Sciatic nerve (tissue), 2 donors: Measurements from ENCODE around the gene TTLL8. TPM values are rescaled to one million over a fixed set of nuclear protein-coding genes. Genes with fewer than 3 reads are reported as not detected.

Experiments
- ATAC-seq: fragments of 200-7000 bp; cut with Tn5 transposase; one replicate; pipeline ENCODE4 v1.9.1; 2020; ENCODE audit warnings: mild to moderate bottlenecking, moderate library complexity
- DNase-seq: peaks from one replicate; pipeline ENCODE4 v3.0.0-alpha.2; 2020; ENCODE audit warnings: low spot score
- intact Hi-C: fragments of 100-400 bp; cut with DNase I; formaldehyde crosslinking; loops from one replicate; pipeline ENCODE4 v1.14.2; 2022
- total RNA-seq: library from RNA; stranded (reverse); fragmentation: NEBNext Ultra II Directional; extraction: Animal tissue kit (Norgen Biotek cat#: 25700); gene quantifications from one replicate; pipeline ENCODE4 v1.2.1, GENCODE V29; 2021
- donor health status: DM: no; HTN: no; CAD: no.
- donor health status: DM: no; HTN: no; CAD: no.

Gene TTLL8
- total RNA-seq, 1 donor from 2014 or later = not detected

DNA sequence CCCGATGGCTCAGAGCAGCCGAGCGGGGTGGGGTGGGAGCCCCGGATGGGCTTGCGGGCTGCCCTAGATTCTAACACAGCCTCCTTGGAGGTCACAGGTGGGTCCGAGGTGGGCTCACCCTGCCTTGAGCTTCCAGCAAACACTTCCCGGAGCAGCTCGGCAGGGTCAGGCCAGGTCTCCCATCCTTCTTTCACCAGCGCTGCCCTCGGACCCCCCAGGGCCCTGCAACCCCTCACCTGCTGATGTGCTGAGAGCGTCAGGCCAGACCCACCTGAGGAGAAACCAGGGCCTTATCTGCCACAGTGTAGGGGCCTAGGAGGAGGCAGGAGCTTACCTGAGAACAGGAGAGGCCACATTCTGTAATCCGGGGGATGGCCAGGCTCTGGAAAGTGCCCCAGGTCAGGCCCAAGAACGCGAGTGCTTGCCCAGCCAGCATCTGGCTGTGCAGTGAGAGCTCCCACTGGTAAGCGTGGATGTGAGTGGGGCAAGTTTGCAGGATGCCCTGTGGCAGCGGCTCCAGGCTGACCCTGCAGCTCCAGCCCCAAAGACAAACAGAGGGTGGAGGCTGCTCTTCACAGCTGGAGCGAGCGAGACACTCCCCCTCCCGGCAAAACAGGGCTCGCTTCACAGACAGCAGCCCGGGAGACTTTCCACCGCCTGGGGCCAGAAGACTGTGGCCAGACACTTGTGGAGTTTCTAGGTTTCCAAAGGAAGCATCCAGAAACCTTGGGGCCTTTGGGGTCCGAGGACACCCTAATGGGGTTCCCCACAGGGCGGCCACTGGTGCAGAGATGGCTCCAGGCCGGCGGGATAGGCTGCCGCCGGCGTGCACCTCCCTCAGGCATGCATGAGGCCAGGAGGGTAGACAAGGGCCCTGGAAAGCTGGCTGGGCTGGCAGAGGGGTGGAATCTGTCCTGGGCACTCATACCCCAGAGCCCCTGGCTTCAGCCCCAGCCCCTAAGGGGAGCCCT, 45.6 kb downstream of the TTLL8 start, which contains the start of gene IL17REL:
Gene IL17REL (minus strand): TSS at position 555 of the 971 bp plus-strand sequence. CDS start 119 bp downstream, at position 436.
- peak; percentile 57 for DNase-seq
- ATAC-seq = no peak
- intact Hi-C loops = no loop called here

DNA sequence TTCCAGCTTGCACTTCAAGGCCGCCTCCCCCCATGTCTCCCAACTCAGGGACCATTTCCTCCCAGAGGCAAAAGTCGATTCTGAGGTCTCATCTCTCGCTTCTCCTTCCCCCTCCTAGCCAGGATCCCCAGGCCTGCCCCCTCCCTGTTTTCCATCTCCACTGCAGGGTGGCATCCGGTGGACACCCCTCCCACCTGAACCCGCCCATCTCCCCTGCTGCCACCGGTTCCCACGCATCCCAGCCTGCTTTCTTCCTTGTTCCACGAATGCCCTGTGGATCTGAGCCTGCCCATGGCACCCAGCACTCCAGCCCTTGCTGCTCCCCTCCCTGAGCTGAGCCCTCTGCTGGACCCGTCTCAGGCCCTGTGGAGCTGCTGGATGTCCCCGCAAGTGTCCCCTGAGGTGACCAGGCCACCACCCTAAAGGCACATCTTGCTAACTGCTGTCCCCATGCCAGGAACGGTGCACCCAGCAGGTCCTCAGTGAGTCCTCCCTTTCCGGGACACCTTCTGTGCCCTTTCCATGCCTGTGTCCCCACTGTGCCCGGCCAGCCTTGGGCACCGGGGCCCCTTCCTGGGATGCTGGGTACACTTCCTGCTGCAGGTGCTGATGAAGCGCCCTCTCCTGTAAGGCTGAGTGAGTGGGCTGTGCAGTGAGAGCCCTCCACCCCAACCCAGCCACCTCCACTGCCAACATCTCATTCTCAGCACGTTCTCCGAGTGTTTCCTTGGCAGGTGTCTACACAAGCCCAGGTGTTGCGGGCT, 46.5 kb downstream of the TTLL8 start:
- peak; percentile 50 for DNase-seq
- no peak for ATAC-seq
- intact Hi-C loops = no loop called here

DNA sequence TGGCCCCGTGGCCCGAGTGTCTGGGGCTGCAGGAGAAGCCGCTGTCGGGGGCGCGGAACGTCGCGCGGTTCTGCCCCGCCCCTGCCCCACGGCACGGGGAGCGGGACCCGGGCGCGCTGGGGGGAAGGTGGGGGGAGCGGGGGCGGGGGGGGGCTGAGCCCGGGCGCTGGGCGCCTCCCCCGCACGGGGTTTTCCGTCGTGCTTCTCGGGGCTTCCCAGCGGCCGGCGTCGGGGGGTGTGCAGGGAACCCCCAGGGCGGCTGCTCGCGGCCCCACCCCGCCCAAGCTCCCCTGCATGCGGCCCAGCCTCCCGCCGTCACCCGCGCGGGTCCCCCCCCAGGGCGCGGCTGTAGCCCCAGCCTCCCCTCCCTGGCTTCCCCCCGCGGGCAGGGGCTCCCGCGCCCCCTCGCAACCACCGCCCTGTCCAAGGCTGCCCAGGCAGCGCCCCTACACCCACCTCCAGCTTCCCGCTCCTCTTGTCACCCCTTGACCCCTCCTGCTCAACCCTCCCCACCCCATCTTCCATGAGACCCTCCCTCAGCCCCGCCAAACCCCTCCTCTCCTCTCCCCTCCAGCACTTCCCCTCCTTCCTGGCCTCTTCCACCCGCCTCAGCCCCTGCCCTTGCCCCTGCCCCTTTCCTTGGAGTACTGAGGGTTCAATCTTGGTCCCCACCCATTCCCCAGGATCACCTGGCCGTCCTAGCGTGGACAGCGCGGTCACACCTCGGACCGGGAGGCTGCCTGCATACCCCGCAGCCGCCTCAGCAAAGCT, 47.2 kb downstream of the TTLL8 start:
- ATAC-seq = no peak
- intact Hi-C loops = no loop called here
- peak; percentile 44 for DNase-seq

DNA sequence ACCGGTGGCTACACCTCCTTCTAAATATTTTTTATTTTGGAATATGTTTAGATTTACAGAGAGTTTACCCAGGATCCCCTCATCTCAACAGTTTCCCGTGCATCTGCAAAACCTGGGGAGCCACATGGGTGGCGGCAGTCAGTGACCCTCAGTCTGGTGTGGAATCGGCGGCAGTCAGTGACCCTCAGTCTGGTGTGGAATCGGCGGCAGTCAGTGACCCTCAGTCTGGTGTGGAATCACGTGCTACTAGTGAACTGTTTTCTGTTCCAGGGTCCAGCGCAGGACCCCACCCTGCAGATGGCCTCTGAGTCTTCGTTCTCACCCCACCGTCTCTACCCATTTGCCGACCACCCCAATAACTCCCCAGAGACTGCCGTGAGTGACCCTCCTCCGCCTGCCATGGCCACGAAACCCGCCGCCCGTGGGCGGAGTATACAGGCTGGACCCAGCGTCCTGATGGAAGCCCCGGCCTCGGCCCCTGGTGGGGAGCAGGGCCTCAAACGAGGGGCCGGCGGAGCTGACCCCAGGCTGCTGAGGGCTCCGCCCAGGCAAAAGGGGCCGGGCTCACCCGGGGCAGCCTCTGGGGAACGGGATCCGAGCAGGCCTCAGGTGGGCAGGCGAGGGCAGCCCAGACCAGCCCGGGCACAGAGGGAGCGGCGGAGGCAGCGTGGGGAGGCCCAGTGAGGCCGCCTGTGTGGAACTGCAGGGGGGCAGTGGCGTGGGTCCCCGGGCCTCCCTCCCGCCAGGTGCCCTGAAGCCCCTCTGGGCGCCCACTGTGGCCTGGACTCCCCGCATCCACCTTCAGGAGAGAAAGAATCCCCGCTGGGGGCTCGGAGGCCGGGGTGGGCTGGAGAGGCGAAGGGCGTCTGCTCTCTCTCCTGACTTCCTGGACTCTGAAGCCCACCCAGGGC, 48.1 kb downstream of the TTLL8 start:
- ATAC-seq (no peak), DNase-seq (peak; percentile 61)
- intact Hi-C loops = no loop called here

DNA sequence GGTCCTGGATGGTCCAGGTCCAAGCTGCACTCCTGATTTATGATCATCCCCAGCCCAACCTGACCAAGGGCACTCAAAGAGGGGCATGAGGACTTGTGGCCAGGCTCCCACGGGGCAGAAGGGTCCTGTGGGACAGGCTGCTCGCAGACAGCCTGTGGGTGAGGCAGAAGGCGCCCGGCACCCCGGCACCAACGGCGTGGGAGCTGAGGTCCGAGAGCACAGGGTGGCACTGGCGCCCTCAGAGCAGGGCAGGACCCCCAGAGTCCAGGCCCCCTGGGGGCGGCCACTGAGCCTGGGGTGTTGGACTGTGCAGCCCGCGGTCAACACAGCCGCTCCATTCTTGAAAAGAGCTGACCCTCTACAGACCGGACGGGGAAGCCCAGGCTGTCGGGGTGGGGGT, 48.8 kb downstream of the TTLL8 start:
- no peak for ATAC-seq
- intact Hi-C loops = no loop called here
- DNase-seq = peak; percentile 49

DNA sequence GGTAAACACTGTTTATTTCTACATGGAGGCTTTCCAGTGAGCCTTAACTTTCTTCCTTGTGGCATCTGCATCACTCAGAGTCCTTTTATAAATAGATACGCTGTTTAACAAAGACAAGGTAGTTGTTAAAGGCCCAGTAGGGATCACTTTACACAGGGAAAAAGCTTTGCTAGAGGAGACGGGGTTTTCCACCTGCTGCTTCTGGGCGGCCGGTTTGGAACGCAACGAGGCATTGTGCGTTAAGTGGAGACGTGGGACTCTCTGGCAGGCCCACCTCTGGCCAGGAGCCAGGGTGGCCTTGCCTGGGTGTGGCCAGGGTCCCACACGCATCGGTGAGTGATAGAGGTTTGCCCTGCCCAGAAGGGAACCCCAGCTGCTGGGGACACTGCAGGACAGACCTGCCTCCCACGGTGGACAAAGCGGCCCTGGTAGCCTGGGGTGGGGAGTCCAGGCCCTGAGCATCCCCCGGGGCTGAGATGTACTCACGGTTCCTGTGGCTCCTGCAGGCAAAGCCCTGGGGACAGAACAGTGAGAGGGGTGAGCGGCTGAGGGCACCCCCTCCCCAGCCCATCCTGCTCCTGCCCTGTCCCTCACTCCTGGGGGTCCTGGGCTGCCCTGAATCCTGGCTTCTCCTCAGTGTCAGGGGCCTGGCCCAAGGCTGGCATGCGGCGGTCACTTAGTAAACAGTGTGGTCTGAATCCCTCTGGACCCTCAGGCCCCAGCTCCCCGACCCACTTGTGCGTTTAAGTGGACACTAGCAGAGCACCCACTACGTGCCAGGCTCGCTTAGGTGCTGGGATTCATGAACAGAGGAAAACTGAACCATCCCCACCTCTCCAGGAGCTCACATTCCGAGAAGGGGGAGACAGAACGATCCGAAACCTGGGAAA, 49.7 kb downstream of the TTLL8 start:
- intact Hi-C loops = no loop called here
- DNase-seq (peak; percentile 50), ATAC-seq (no peak)

DNA sequence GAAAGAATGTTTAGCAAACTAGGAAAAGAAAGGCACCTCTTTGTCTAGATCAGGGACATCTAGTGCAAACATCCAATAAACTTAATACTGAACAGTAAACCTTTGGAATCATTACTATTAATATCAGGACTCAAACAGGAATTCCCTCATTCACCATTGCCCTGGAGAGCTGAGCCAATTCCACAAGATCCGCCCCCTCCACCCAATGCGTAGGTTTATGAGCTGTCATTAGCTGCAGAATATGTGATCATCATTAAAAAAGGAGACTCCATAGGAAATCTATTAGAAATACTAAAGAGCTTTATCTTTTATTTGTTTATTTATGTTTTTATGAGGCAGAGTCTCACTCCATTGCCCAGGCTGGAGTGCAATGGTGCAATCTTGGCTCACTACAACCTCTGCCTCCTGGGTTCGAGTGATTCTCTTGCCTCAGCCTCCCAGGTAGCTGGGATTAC, 51.0 kb downstream of the TTLL8 start:
- intact Hi-C loops = no loop called here
- ATAC-seq = no peak
- no peak for DNase-seq

DNA sequence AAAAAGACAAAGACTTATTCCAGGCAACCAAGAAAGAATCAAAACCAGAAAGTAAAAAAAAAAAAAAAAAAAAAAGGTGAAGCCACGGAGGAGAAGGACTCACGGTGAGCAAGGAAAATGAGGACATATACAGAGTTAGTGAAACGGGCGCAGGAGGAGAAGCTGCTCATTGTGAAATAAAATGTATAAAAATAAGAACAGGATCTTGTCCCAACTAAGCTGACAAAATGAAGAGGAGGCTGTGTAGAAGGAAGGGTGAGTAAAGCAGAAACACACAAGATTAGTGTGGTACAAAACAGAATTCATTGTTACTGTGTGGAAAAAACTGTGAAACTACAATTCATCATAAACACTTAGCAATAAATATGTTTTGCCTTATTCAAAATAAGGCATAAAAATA, 53.2 kb downstream of the TTLL8 start:
- intact Hi-C loops = no loop called here
- ATAC-seq = no peak

DNA sequence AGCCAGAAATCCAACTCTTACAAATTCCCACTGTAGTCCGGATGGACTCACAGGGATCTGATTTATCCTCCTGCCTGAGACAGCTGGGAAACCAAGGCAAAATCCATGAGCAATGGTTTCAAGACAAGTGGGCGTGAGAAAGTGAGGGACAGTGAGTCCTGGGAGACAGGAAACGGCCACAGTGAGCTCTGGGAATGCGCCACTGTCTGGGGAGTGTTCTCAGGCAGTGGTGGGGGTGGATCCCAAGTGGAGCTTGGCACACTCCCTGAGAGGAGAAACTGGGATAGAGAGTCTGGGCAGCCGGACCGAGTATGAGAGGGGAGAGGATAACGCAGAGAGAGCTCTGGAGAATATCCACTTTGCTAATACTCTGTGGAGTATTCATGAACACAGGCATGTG, 55.3 kb downstream of the TTLL8 start:
- ATAC-seq (no peak), DNase-seq (peak; percentile 37)
- intact Hi-C loops = no loop called here

More for the DNA sequence above, 53.2 kb downstream of the TTLL8 start:
- DNase-seq = no peak

DNA sequence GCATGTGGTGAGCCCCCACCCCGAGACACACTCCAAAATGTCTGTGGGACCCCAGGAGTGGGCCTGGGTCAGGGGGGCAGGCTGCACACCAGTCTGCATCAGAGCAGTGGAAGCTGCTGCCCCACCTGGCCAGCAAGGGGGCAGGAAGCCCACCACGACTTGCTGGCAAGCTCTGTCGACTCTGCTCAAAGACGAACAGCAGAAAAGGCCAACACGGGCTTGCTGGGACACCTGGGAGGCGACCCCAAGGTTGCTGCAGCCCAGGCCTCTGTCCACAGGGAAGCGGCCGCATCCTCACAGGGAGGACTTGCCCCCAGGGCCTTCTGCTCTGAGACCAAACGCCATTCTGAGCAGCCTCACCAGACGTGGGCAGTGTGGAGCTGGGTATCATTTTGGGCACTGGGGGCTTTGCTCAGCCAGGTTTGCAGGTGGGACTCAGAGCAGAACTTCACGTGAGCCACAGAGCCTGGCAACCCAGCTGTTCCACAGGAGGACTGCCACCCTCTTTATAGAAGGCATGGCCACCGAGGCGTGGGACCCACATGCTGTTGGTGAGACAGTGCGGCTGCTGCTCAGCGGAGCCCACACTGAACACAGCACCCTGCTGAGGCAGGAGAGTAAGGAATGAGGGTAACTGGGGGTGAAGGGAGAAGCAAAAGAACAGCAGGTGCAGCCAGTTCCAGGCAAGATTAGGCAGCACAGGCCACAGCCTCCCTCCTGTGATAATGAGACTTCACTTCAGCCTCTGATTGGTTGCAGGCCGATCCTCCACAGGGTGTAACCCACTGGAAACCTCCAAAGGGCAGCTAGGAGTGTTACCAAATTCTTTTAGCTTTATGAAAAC, 56.5 kb downstream of the TTLL8 start:
- peak; percentile 42 for DNase-seq
- intact Hi-C loops = no loop called here
- no peak for ATAC-seq

DNA sequence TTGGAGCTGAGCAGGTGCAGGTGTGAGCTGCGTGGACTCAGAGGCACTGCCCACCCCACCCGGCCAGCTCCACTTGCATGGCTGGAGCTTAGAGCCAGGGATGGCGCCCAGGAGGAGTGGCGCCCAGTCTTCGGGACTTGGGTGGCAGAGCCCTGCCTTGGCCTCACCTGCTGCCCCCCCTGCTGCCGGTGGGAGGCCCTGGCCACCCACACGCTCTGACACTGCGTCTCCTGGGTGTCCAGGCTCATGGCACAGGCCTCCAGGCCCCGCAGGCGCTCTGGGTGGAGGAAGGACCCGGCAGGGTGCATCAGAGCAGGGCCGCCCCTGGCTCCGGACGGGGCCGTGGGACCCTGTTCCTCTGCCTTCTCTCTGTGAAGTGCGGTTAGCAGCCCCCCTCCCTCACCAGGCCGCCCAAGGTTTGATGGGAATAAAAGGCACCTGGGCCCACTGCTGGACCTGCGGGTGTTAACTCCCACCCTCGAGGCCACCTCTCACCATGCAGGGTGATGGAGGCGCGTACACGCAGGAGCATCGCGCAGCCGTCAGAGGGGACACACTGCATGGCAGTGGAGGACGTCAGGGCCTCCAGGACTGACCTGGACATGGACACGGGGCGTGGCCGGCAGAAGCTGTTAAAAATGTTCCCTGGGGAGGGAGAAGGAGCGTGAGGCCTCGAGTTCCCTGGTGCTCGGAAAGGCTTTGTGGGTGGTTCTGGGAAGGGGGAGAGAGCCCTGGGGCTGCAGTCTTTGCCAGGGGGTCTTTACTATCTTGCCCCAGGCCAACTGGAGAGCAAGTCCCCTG, 57.3 kb downstream of the TTLL8 start:
- intact Hi-C loops = no loop called here
- ATAC-seq (no peak), DNase-seq (peak; percentile 51)

DNA sequence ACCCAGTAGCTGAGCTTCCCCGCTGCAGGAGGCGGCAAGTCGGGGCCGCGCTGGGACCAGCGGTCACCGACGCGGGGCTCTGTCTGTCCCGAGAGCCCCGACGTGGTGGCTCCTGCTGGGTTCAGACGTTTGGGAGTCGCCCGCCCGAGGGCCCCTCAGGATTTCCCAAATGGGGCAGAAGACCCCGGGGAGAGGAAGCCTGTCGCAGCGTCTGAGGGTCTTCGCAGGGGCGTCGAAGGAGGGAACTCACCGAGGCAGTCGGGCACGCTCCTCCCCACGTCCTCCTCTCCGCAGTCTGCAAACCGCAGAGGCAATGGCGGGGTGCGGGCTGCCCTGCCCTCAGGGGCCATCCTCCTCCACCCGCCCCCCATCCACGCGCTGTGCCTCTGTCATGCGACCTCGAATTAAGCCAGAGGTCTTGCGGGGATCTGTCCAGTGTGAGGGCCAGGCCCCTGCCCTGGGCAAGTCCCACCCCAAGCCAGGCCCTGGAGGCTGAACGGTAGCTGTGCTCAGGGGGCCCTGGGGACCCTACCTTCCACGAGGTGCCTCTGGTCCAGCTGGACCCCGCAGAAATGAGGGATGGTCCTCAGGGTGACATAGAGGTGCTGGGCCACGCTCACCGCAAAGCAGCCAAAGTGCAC, 58.0 kb downstream of the TTLL8 start:
- ATAC-seq (no peak), DNase-seq (peak; percentile 51)
- intact Hi-C loops = no loop called here

DNA sequence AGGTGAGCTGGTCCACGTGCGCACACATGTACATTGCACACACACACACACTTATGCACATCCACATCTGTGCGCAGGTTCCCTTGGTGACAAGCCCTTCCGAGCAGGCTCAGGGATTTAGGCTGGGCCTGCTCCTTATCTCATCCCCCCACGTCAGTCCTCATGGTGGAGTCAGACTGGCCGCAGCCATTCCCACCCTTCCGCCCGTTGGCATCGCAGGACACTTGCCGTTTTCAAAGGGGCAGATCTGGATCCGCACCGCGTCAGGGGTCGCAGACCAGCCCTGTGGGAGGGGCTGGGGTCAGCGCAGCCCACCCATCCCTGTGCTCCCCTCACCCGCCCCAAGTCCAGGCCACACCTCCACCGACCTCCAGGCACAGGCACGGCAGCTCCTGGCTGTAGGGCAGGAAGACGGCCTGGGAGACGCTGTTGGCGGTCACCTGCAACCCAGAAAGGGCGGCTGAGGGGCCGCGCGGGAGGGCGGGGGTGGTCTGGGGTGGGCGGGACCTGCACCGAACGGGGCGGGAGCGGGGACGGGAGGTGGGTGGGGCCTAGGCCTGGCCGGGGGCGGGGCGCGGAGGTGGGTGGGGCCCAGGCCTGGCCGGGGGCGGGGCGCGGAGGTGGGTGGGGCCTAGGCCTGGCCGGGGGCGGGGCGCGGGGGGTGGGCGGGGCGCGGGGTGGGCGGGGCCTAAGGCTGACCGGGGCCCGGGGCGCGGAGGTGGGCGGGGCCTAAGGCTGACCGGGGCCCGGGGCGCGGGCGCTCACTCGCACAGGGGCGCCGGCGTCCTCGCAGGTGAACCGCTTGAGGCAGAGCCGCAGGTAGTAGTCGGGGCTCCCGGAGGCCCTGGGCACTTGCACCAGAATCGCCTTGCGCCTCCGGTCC, 58.8 kb downstream of the TTLL8 start:
- no peak for ATAC-seq
- intact Hi-C loops = no loop called here
- DNase-seq = peak; percentile 53

DNA sequence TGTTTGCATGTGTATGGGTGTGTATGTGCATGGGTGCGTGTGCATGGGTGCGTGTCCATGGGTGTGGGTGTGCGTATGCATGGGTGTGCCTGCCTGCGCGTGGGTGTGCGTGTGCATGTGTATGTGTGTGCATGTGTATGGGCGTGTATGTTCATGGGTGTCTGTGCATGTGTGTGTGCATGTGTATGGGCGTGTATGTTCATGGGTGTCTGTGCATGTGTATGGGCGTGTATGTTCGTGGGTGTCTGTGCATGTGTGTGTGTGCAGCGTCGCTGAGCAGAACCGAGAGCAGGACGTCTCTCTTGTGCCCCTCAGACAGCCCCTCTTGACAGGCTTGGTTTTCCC, 59.4 kb downstream of the TTLL8 start:
- intact Hi-C loops = no loop called here
- ATAC-seq = no peak
- no peak for DNase-seq
